A549 (cell line): ENCODE results near the gene MED23. TPM values are rescaled to one million over a fixed set of nuclear protein-coding genes. Genes with fewer than 3 reads are reported as not detected.

Source experiments
- ATAC-seq, 2 experiments: fragments of 200-7000 bp in 1 of 2; fragments of >200 bp in 1 of 2; cut with Nextera tagmentation in 1 of 2; cut with Tn5 transposase in 1 of 2; 3 replicates each; pipeline versions ENCODE4 v1.8.0 to v1.9.1; 2018 to 2020; ENCODE audit warnings: mild to moderate bottlenecking in 1 of 2, moderate library complexity in 1 of 2
- CTCF ChIA-PET: fragments of 300-600 bp; sonication (Branson Sonifier 250); formaldehyde crosslinking; extraction: SDS; loops from one replicate; lab custom pipeline; 2021; ENCODE audit warnings: antibody characterized with exemption, inconsistent platforms; lab: Yijun Ruan, JAX
- POLR2A ChIA-PET: fragments of 350-600 bp; formaldehyde crosslinking; extraction: SDS; loops from one replicate; lab custom pipeline; 2021; ENCODE audit warnings: antibody characterized with exemption, inconsistent platforms; lab: Yijun Ruan, JAX
- DNase-seq, 2 experiments: peaks; one replicate each; pipeline versions ENCODE4 v3.0.0 to v3.0.0-alpha.2; 2011 to 2016; ENCODE audit warnings: low read depth in 1 of 2, low spot score in 1 of 2
- FAIRE-seq: peaks from 2 replicates; lab custom pipeline; 2011; peaks lifted over from hg19 to GRCh38; lab: Jason Lieb, UNC
- H3K27ac ChIP-seq, 2 experiments: fragments of >200 bp; sonication (Bioruptor Twin); formaldehyde crosslinking; 3 replicates each; pipeline ENCODE4 v1.5.1; 2016 to 2017
- H3K4me1 ChIP-seq: fragments of >200 bp; sonication (Bioruptor Twin); formaldehyde crosslinking; 3 replicates; pipeline ENCODE4 v1.6.1; 2016
- H3K4me2 ChIP-seq: fragments of >200 bp; sonication (Bioruptor Twin); formaldehyde crosslinking; 3 replicates; pipeline ENCODE4 v1.6.1; 2016
- H3K4me3 ChIP-seq: fragments of >200 bp; sonication (Bioruptor Twin); formaldehyde crosslinking; 3 replicates; pipeline ENCODE4 v1.5.1; 2016
- H3K9me3 ChIP-seq: fragments of >200 bp; sonication (Bioruptor Twin); formaldehyde crosslinking; 3 replicates; pipeline ENCODE4 v1.6.1; 2016
- BCL3 ChIP-seq: fragments of >200 bp; sonication (Bioruptor Twin); formaldehyde crosslinking; IDR thresholded peaks from 3 replicates; pipeline ENCODE4 v1.6.1; 2016
- CHD2 ChIP-seq: fragments of 150-350 bp; IDR thresholded peaks from 2 replicates; pipeline ENCODE4 v1.6.1; 2014; ENCODE audit warnings: low read length; ENCODE audit not compliant: partially characterized antibody
- E2F6 ChIP-seq: IDR thresholded peaks from 2 replicates; pipeline ENCODE4 v1.6.1; 2012; ENCODE audit warnings: low read depth, borderline replicate concordance
- EHF ChIP-seq: fragments of 250-450 bp; sonication (Bioruptor Pico); IDR thresholded peaks from 2 replicates; pipeline ENCODE4 v1.5.0; 2020; ENCODE audit warnings: mild to moderate bottlenecking
- EHMT2 ChIP-seq: fragments of 200-600 bp; sonication (generic); IDR thresholded peaks from 2 replicates; pipeline ENCODE4 v1.6.1; 2016; ENCODE audit warnings: antibody characterized with exemption, low read depth, mild to moderate bottlenecking, moderate library complexity
- FOSB ChIP-seq: fragments of 250-450 bp; sonication (Bioruptor Pico); IDR thresholded peaks from 2 replicates; pipeline ENCODE4 v1.5.0; 2020; ENCODE audit warnings: mild to moderate bottlenecking, moderate library complexity
- FOSL2 ChIP-seq, 2 experiments: fragments of 450-650 bp in 1 of 2; fragments of >200 bp in 1 of 2; sonication (Bioruptor Twin) in 1 of 2; formaldehyde crosslinking; IDR thresholded peaks; 2 replicates each; pipeline versions ENCODE4 v1.5.0 to v1.6.1; 2016 to 2020; ENCODE audit warnings: mild to moderate bottlenecking in 1 of 2, moderate library complexity in 1 of 2
- HDAC2 ChIP-seq: fragments of 200-600 bp; sonication (generic); IDR thresholded peaks from 2 replicates; pipeline ENCODE4 v1.6.1; 2016
- KDM5A ChIP-seq: fragments of 200-600 bp; sonication (generic); IDR thresholded peaks from 2 replicates; pipeline ENCODE4 v1.6.1; 2016; ENCODE audit warnings: antibody characterized with exemption, mild to moderate bottlenecking
- MAX ChIP-seq: IDR thresholded peaks from 2 replicates; pipeline ENCODE4 v1.6.1; 2012
- NFE2L2 ChIP-seq: fragments of 150-350 bp; conservative IDR thresholded peaks from 2 replicates; pipeline ENCODE4 v1.6.1; 2014; ENCODE audit warnings: low read length
- NPAS2 ChIP-seq: fragments of 250-450 bp; sonication (Bioruptor Pico); IDR thresholded peaks from 2 replicates; pipeline ENCODE4 v1.8.0; 2022; ENCODE audit warnings: mild to moderate bottlenecking, moderate library complexity, borderline replicate concordance
- PHF8 ChIP-seq: fragments of 200-600 bp; sonication (generic); IDR thresholded peaks from 2 replicates; pipeline ENCODE4 v1.6.1; 2016; ENCODE audit warnings: low read depth, mild to moderate bottlenecking, antibody characterized with exemption, moderate library complexity, borderline replicate concordance
- POLR2A ChIP-seq: IDR thresholded peaks from 2 replicates; pipeline ENCODE4 v1.6.1; 2012; ENCODE audit warnings: mild to moderate bottlenecking, low read length
- POLR2AphosphoS2 ChIP-seq: conservative IDR thresholded peaks from 2 replicates; pipeline ENCODE4 v1.6.1; 2012; ENCODE audit warnings: low read length, improper control_type of control experiment, inconsistent platforms
- RAD21 ChIP-seq, 2 experiments: fragments of >200 bp in 1 of 2; sonication (Bioruptor Twin) in 1 of 2; formaldehyde crosslinking in 1 of 2; IDR thresholded peaks in 1 of 2; conservative IDR thresholded peaks in 1 of 2; 2 replicates in 1 of 2; 3 replicates in 1 of 2; pipeline ENCODE4 v1.6.1; 2012 to 2018; ENCODE audit warnings: inconsistent platforms in 1 of 2
- REST ChIP-seq: fragments of 200-600 bp; sonication (generic); IDR thresholded peaks from 2 replicates; pipeline ENCODE4 v1.6.1; 2016; ENCODE audit warnings: antibody characterized with exemption, mild to moderate bottlenecking, moderate library complexity
- SMC3 ChIP-seq: fragments of >200 bp; sonication (Bioruptor Twin); formaldehyde crosslinking; IDR thresholded peaks from 3 replicates; pipeline ENCODE4 v1.6.1; 2018; ENCODE audit warnings: inconsistent platforms
- SREBF2 ChIP-seq: fragments of 450-650 bp; IDR thresholded peaks from 2 replicates; pipeline ENCODE4 v1.6.1; 2014; ENCODE audit warnings: mild to moderate bottlenecking, moderate library complexity
- TFCP2L1 ChIP-seq: fragments of 250-450 bp; sonication (Bioruptor Pico); IDR thresholded peaks from 2 replicates; pipeline ENCODE4 v1.5.0; 2021; ENCODE audit warnings: mild to moderate bottlenecking
- ZSCAN20 ChIP-seq: fragments of 250-450 bp; sonication (Bioruptor Pico); IDR thresholded peaks from 2 replicates; pipeline ENCODE4 v1.8.0; 2022; ENCODE audit warnings: mild to moderate bottlenecking, moderate library complexity
- WGBS: methylation state at CpG from one replicate; pipeline ENCODE4 v1.1.6; 2017; ENCODE audit errors: missing lambda C conversion rate; 5-methylcytosine and 5-hydroxymethylcytosine counted together
- polyA plus RNA-seq, 4 experiments: library from polyadenylated mRNA; depleted of rRNA in 3 of 4; stranded (reverse); fragments of >200 nt; fragmentation: RNase III in 1 of 4; extraction: RNeasy Plus Mini Kit Qiagen cat#74134 plus additional on column Dnase treatment in 1 of 4; gene quantifications; 2 replicates in 3 of 4; 3 replicates in 1 of 4; pipeline ENCODE4 v1.2.3, GENCODE V29; 2011 to 2017
- TF ChIP-seq, protein P1 (sequence below): fragments of 450-650 bp; IDR thresholded peaks from 2 replicates; pipeline ENCODE4 v1.6.1; 2014; ENCODE audit warnings: antibody characterized with exemption
- TF ChIP-seq, protein P2 (sequence below): fragments of 150-350 bp; IDR thresholded peaks from 2 replicates; pipeline ENCODE4 v1.6.1; 2014; ENCODE audit warnings: low read depth, mild to moderate bottlenecking, low read length
- TF ChIP-seq, protein P3 (sequence below): fragments of 250-450 bp; sonication (Bioruptor Pico); IDR thresholded peaks from 2 replicates; pipeline ENCODE4 v1.5.0; 2020; ENCODE audit warnings: low read depth, mild to moderate bottlenecking, moderate library complexity
- TF ChIP-seq, protein P4 (sequence below): IDR thresholded peaks from 2 replicates; pipeline ENCODE4 v1.6.1; 2012
- TF ChIP-seq, protein P5 (sequence below): fragments of >200 bp; sonication (Bioruptor Twin); formaldehyde crosslinking; IDR thresholded peaks from 2 replicates; pipeline ENCODE4 v1.6.1; 2016

MED23 gene
- polyA plus RNA-seq, 2 of the 4 experiments (the other 2 are of a cell fraction) = 7.6 to 23.1 TPM

GRCh38 chr6:131640100-131640499 is 12.1 kb upstream of the MED23 start:
- H3K27ac ChIP-seq = no peak overlapping the region
- no peak for ATAC-seq
- ChIA-PET CTCF (interaction anchor here (1.3 to 2.9 kb wide), 3 partner anchors 9 to 14 kb away, joined by 3 to 13 read pairs (median 3); partner anchors contain the start of gene MED23), POLR2A (interaction anchor here (0.6 kb wide), 1 partner anchor 13 kb away, joined by 4 read pairs; no protein-coding TSS in a partner anchor)
- TF ChIP-seq EHF (CRISPR knock-in tag) = no peak
- no peak for TF ChIP-seq RAD21 (conservative IDR thresholded peaks at IDR 0.05 in 1 of 2, IDR thresholded peaks at IDR 0.05 in 1 of 2)
- no peak for TF ChIP-seq NFE2L2
- TF ChIP-seq HDAC2 = no peak
- TF ChIP-seq ZSCAN20 = no peak
- TF ChIP-seq NPAS2 (CRISPR knock-in tag) = no peak
- TF ChIP-seq KDM5A = no peak
- TF ChIP-seq, protein P1, sequence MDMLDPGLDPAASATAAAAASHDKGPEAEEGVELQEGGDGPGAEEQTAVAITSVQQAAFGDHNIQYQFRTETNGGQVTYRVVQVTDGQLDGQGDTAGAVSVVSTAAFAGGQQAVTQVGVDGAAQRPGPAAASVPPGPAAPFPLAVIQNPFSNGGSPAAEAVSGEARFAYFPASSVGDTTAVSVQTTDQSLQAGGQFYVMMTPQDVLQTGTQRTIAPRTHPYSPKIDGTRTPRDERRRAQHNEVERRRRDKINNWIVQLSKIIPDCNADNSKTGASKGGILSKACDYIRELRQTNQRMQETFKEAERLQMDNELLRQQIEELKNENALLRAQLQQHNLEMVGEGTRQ = no peak
- TF ChIP-seq CHD2 = no peak
- no peak for TF ChIP-seq PHF8
- no peak for TF ChIP-seq REST
- TF ChIP-seq, protein P2, sequence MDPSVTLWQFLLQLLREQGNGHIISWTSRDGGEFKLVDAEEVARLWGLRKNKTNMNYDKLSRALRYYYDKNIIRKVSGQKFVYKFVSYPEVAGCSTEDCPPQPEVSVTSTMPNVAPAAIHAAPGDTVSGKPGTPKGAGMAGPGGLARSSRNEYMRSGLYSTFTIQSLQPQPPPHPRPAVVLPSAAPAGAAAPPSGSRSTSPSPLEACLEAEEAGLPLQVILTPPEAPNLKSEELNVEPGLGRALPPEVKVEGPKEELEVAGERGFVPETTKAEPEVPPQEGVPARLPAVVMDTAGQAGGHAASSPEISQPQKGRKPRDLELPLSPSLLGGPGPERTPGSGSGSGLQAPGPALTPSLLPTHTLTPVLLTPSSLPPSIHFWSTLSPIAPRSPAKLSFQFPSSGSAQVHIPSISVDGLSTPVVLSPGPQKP = no peak
- TF ChIP-seq MAX = no peak
- TF ChIP-seq POLR2A = no peak
- no peak for TF ChIP-seq SREBF2
- TF ChIP-seq POLR2AphosphoS2 = no peak
- TF ChIP-seq, protein P3, sequence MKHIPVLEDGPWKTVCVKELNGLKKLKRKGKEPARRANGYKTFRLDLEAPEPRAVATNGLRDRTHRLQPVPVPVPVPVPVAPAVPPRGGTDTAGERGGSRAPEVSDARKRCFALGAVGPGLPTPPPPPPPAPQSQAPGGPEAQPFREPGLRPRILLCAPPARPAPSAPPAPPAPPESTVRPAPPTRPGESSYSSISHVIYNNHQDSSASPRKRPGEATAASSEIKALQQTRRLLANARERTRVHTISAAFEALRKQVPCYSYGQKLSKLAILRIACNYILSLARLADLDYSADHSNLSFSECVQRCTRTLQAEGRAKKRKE (CRISPR knock-in tag) = no peak
- 13% methylated on average over 2 of the region's 2 CpGs for WGBS
- FAIRE-seq = no peak
- no peaks in the 10 kb centered on the region for H3K4me1 ChIP-seq
- H3K4me3 ChIP-seq = no peak overlapping the region
- no peak for DNase-seq
- no peaks in the 10 kb centered on the region for H3K9me3 ChIP-seq
- H3K4me2 ChIP-seq = no peak overlapping the region

GRCh38 chr6:131638013-131638412 is 10.0 kb upstream of the MED23 start:
- Histone ChIP-seq H3K4me3 (no peak overlapping the region), H3K27ac (no peak overlapping the region), H3K9me3 (no peaks in the 10 kb centered on the region), H3K4me1 (no peaks in the 10 kb centered on the region), H3K4me2 (no peak overlapping the region)
- FAIRE-seq (no peak), DNase-seq (no peak), ATAC-seq (no peak)
- WGBS = 39% methylated on average over 2 of the region's 2 CpGs
- CTCF ChIA-PET = interaction anchor here (2.9 kb wide), 1 partner anchor 10 kb away, joined by 13 read pairs; the partner anchor contains the start of gene MED23
- POLR2A ChIA-PET = no interaction called here
- TF ChIP-seq, protein P4, sequence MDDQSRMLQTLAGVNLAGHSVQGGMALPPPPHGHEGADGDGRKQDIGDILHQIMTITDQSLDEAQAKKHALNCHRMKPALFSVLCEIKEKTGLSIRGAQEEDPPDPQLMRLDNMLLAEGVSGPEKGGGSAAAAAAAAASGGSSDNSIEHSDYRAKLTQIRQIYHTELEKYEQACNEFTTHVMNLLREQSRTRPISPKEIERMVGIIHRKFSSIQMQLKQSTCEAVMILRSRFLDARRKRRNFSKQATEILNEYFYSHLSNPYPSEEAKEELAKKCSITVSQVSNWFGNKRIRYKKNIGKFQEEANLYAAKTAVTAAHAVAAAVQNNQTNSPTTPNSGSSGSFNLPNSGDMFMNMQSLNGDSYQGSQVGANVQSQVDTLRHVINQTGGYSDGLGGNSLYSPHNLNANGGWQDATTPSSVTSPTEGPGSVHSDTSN = no peak
- no peak for TF ChIP-seq CHD2
- TF ChIP-seq SMC3 = no peak
- no peak for TF ChIP-seq PHF8
- TF ChIP-seq, protein P1 = no peak
- TF ChIP-seq TFCP2L1 (CRISPR knock-in tag) = no peak
- TF ChIP-seq FOSL2 (IDR thresholded peaks at IDR 0.05) = no peak
- TF ChIP-seq FOSL2 (CRISPR knock-in tag; IDR thresholded peaks at IDR 0.05) = no peak
- no peak for TF ChIP-seq RAD21 (conservative IDR thresholded peaks at IDR 0.05 in 1 of 2, IDR thresholded peaks at IDR 0.05 in 1 of 2)
- no peak for TF ChIP-seq FOSB (CRISPR knock-in tag)
- TF ChIP-seq, protein P5, sequence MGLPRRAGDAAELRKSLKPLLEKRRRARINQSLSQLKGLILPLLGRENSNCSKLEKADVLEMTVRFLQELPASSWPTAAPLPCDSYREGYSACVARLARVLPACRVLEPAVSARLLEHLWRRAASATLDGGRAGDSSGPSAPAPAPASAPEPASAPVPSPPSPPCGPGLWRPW = no peak
- TF ChIP-seq E2F6 = no peak
- no peak for TF ChIP-seq BCL3
- TF ChIP-seq EHMT2 = no peak
